Left ventricle myocardium superior (tissue), 1 donor: ENCODE results near the gene H2AZ1. TPM values are rescaled to one million over a fixed set of nuclear protein-coding genes. Genes with fewer than 3 reads are reported as not detected.

Experiments
- ATAC-seq: fragments of 200-7000 bp; cut with Tn5 transposase; one replicate; pipeline ENCODE4 v1.9.1; 2020; ENCODE audit warnings: mild to moderate bottlenecking, moderate library complexity
- DNase-seq: peaks from one replicate; pipeline ENCODE4 v3.0.0-alpha.2; 2020
- intact Hi-C: fragments of 100-400 bp; cut with micrococcal nuclease; formaldehyde crosslinking; loops from one replicate; pipeline ENCODE4 v1.11.0; 2022
- total RNA-seq: library from RNA; stranded (reverse); fragmentation: NEBNext Ultra II Directional; extraction: Animal tissue kit (Norgen Biotek cat#: 25700); gene quantifications from one replicate; pipeline ENCODE4 v1.2.1, GENCODE V29; 2021
- donor health status: DM: no; HTN: yes; CAD: no; lungs with severe emphysema.

Gene H2AZ1
- total RNA-seq, 1 donor from 2014 or later, result 83.0 TPM

DNA sequence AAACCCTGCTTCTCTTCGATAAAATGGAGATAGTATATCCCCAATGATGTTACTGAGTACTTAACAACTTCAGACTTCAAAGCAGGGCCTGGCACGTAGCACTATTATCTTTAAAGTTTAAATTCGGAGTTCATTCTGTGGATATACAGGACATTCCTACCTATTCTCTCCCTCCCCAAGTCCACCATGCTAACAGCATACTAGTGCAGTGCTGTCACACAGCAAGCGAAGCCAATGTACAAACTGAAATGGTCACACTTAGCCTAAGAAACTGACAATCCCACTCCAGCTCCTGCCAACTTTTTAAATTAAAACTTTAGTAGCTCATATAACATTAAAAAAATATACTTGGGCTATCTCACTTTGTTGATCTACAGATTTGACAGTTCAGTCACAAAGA lies 2.5 kb downstream of the H2AZ1 start:
- intact Hi-C loops, result loop anchor here (5.0 kb wide), 2 partner anchors 55 to 385 kb away; partner anchors contain the start of genes LAMTOR3 and TRMT10A
- DNase-seq, result no peak
- no peak for ATAC-seq

DNA sequence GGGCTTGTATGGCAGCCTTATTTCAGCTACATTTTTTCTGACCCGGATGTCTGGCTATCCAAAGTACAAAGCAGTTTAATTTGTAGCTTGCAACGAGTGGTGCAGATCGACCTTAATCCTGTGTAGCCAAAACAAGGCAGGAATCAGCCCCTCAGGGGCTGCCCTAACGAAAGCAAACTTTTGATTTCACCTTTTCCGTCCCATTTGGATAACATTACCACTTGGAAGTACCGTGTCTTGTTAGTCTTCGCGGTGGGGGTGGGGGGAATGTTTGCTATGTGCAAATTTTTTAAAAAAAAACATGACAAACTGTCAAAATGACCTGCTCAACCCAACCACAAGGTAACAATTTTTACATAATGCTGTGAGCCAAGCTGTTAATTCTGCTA lies 2.9 kb downstream of the H2AZ1 start:
- intact Hi-C loops, result loop anchor here (5.0 kb wide), 2 partner anchors 55 to 385 kb away; partner anchors contain the start of genes LAMTOR3 and TRMT10A
- ATAC-seq (no peak), DNase-seq (no peak)

DNA sequence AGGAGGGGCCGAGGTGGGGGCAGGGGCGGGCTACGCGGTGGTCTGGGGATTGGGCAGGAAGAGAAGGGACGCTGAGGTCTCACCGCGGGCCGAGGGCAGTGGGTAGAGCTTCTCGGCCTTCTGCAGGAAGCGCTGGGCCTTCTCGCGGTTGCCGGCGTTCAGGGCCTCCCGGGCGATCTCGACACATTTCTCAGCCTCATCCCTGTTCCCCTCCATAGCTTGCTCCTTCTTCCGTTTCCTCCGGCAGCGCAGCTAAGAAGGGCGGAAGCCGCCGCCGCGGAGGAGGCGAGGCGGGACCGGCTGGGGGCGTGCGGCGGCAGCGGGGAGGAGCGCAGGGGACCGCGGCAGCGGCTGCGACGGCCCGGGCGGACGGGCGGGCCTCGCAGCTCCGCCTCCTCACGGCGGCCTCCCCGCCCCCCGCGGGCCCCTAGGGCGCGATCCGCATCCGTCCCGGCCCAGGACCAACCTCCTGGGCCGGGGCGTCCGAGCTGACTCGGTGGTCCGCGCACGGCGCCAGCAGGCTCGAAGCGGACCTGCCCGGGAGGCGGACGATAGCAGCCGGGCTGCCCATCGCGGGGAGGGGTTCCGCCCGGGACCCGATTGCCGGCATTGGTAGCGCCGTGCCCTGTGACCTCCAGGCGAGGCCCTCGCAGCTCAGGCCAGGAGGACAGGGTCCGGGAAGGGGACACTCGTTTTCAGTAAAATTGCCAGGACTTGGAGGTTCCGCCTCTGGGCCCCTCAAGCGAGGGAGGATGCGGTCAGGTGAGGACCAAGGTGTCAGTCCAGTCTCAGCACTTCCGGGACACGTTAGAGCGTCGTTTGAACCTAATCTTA lies 3.5 kb downstream of the H2AZ1 start, which contains the start of gene DNAJB14:
DNAJB14 (minus strand) TSS at position 263 of the 834 bp plus-strand sequence; CDS start at position 216, 47 bp downstream.
- ATAC-seq (peak; percentile 76), DNase-seq (peak; percentile 91)
- intact Hi-C loops, result loop anchor here (5.0 kb wide), 2 partner anchors 54 to 384 kb away; partner anchors contain the start of genes LAMTOR3 and TRMT10A

DNA sequence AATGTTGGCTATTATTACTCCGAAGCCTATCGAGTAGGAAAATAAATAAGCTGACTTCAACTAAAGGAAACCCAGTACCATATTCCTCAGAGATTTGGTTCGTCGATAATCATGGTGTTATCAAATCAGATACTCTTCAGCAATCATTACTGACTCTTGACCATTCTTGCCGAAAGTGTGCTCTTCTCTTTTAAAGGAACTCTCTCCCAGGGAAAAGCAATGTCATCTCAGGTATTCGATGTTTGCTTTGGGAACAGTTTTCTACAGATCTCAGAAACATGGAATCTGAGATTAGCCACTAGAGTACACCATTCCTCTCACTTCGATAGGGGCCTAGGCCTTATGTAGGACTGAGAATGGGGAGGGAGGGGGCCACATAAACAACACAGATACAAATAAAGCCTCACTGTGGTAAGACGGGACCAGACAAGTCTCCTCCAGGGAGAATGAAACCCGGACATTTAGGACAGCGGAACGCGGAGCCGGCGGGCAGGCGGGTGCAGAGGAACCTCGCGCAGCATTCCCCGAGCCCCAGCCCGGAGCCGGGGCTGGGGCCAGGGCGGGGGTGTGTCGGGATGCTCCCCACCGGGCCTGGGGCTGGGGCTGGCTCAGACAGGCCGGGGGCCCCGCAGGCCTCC lies 4.2 kb downstream of the H2AZ1 start:
- DNase-seq (no peak), ATAC-seq (peak; percentile 4)
- intact Hi-C loops, result loop anchor here (5.0 kb wide), 2 partner anchors 54 to 384 kb away; partner anchors contain the start of genes LAMTOR3 and TRMT10A

DNA sequence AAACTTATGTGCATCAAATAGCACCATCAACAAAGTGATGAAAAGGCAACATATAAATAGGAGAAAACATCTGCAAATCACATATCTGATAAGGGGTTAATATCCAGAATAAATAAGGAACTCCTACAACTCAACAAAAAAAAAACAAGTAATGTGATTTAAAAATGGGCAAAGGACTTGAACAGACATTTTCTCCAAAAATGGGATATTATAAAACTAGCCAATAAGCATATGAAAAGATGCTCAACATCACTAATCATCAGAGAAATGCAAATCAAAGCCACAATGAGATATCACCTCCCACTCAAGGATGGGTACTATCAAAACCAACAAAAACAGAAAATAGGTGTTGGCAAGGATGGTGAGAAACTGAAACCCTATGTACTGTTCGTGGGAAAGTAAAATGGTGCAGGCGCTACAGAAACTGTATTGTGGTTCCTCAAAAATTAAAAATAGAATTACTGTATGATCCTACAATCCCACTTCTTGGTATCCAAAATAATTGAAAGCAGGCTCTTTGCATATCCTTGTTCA lies 6.1 kb downstream of the H2AZ1 start:
- no peak for DNase-seq
- ATAC-seq, result no peak
- intact Hi-C loops, result no loop called here

DNA sequence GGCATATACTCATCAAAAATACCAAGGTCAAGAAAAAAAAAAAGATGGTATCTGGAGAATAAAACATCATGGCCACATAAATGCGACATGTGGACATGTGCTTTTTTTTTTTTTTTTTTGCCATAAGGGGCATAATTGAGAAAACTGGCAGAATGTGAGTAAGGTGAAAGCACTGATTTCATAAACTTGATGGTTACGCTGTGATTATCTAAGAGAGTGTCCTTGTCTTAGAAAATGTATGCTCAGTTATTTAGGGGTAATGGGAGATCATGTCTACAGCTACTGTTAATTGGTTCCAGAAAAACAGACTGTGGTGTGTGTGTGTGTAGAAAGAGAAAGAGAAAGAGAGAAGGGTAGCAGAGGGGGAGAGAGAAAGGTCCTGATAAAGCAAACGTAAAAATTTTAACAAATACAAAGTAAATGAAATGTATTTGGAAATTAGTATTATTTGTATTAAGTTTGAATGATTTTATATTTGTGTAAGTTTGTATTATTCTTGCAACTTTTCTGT lies 11.8 kb downstream of the H2AZ1 start:
- no peak for DNase-seq
- intact Hi-C loops, result no loop called here
- ATAC-seq, result no peak

DNA sequence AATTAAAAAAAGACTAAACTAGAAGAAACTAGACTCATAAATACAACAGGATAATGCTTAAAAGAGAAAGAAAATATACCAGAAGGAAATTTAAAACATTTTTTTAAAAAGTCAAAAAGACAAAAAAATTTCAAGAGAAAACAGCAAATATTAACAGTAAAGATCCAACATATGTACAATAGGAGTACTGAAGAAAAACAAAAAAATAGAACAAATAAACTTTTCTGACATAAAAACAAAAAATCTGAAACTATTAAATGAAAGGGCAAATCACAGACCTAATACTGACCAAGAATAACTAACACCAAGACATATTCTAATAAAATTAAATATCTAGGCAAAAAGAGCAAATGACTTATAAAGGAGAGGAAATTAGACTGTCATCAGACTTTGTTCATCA lies 15.2 kb downstream of the H2AZ1 start:
- intact Hi-C loops, result no loop called here
- DNase-seq, result no peak
- no peak for ATAC-seq

DNA sequence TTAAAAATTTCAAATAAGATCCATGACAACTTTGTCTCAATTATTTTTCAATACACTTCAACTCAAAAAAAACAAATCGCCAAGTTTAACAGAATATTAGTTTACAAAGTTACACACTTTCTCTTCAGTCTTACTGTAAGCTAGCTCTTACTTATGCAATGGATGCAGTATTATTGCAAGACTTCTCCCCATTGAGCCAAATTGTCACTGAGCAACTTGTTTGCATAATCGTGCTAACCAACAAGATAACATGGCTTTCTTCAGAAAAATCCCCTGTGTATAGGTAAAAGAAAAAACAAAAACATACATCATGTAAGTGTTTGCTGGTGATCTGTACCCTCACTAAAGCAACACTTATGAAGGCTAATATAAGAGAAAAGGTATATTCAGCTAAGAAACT lies 22.5 kb downstream of the H2AZ1 start:
- DNase-seq (no peak), ATAC-seq (no peak)
- intact Hi-C loops, result no loop called here

DNA sequence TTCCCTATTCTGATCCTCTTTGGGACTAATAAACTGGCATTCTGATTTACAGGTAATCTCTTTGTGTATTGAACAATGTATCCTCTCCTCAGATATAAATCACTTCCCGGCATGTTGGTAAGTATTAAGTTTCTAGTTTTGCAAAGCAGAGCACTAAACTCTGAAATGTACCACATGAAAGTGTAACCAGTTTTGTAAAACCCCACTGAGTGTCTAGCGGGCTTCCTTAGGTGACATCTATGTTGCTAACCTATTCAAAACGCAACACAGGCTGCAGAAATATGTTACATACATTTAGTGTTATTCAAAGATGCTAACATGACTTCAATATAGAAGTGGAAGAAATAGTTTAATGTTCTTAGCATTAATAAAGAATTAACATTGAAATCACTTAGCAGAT lies 28.9 kb downstream of the H2AZ1 start:
- DNase-seq (no peak), ATAC-seq (no peak)
- intact Hi-C loops, result no loop called here

DNA sequence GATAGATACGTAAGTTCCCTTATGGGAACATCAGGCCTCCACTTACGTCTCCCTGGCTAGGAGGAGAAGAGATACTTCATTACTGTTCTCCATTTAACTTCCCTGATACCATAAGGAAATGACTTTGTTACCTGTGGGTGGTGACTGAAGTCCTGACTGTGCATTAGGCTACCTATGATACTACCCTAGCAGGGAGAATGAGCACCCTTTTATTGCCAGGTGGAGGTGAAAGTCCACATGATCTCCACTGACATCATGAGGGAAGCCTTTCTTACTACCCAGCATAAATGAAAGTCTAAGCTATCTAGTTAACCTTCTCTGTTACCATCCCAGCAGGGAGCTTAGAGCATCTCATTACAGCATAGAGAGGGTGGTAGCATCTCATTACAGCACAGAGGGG lies 31.4 kb downstream of the H2AZ1 start:
- no peak for DNase-seq
- intact Hi-C loops, result no loop called here
- no peak for ATAC-seq

DNA sequence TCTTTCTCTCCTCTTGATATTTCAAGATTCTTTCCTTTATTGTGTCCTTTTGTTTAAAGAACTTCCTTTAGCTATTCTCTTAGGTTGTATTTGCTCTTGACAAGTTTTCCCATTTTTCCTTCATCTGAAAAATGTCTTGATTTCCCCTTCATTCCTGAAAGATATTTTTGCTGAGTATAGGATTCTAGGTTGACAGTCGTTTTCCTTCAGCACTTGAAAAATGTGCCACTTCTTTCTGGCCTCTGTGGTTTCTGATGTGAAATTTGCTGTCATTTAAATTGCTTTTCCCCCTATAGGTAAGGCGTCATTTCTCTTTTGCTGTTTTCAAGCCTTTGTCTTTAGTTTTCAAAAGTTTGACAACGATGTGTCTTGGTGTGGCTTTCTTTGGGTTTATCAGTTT lies 32.5 kb downstream of the H2AZ1 start:
- no peak for DNase-seq
- intact Hi-C loops, result no loop called here
- no peak for ATAC-seq

DNA sequence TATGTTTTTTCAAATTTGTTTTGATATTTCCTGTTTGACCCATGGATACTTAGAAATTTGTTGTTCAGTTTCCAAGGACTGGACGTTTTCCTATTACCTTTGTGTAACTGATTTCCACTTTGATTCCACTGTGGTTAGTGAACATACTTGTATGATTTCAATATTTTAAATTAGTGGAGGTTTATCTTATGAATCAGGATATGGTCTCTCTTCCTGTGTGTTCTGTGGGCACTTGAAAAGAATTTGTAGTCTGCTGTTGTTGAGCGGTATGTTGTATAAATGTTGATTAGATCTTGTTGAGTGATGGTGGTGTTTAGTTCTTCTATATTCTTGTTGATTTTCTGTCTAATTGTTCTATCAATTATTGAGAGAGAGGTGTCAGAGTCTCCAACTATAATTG lies 34.6 kb downstream of the H2AZ1 start:
- ATAC-seq (no peak), DNase-seq (no peak)
- intact Hi-C loops, result no loop called here

Other genes with a start within 250 kb of the H2AZ1 start
- gene DAPP1, start 133.4 kb downstream of the H2AZ1 start, total RNA-seq, result 0.42 TPM
- gene LAMTOR3, start 55.8 kb downstream of the H2AZ1 start, total RNA-seq, result 38.9 TPM
- gene DNAJB14, start 3.7 kb downstream of the H2AZ1 start, total RNA-seq, result 18.2 TPM
- gene DDIT4L, start 240.2 kb upstream of the H2AZ1 start, total RNA-seq, result 0.37 TPM